GM21529 (cell line): ENCODE results near the gene CCDC40.

Source experiments
- ATAC-seq: cut with Tn5 transposase; IDR thresholded peaks from one replicate; pipeline ENCODE4 v1.9.1; 2021; ENCODE audit not compliant: unreplicated experiment

CCDC40 gene

GRCh38 chr17:80018917-80019651 is 17.4 kb upstream of the CCDC40 start:
- no peak for ATAC-seq

GRCh38 chr17:80021600-80021999 is 14.8 kb upstream of the CCDC40 start:
- ATAC-seq, result no peak

- ATAC-seq, result no peak
Measured at GRCh38 chr17:80023481-80024205, 12.8 kb upstream of the CCDC40 start.

GRCh38 chr17:80024206-80024972 is 12.1 kb upstream of the CCDC40 start:
- no peak for ATAC-seq

GRCh38 chr17:80025140-80025539 is 11.3 kb upstream of the CCDC40 start:
- no peak for ATAC-seq

- no peak for ATAC-seq
Measured at GRCh38 chr17:80025796-80026195, 10.6 kb upstream of the CCDC40 start.

GRCh38 chr17:80026359-80027042 is 9.9 kb upstream of the CCDC40 start:
- no peak for ATAC-seq

GRCh38 chr17:80027043-80027435 is 9.4 kb upstream of the CCDC40 start:
- ATAC-seq, result no peak

GRCh38 chr17:80028030-80028429 is 8.4 kb upstream of the CCDC40 start:
- ATAC-seq, result no peak

- ATAC-seq, result no peak
Measured at GRCh38 chr17:80029258-80029974, 7.0 kb upstream of the CCDC40 start.

- ATAC-seq, result no peak
Measured at GRCh38 chr17:80030730-80031410, 5.6 kb upstream of the CCDC40 start.

GRCh38 chr17:80031691-80032430 is 4.6 kb upstream of the CCDC40 start:
- ATAC-seq, result no peak

GRCh38 chr17:80032614-80033171 is 3.7 kb upstream of the CCDC40 start:
- ATAC-seq, result no peak

GRCh38 chr17:80033840-80034239 is 2.6 kb upstream of the CCDC40 start:
- ATAC-seq, result no peak

GRCh38 chr17:80034791-80035686 is 1.4 kb upstream of the CCDC40 start:
- ATAC-seq, result no peak

GRCh38 chr17:80035687-80035936 is 830 bp upstream of the CCDC40 start, which contains the start of gene TBC1D16:
Gene TBC1D16, minus strand, starts transcription at chr17:80035872. Its CDS starts 22,325 bp downstream, at chr17:80013547.
- ATAC-seq, result no peak

GRCh38 chr17:80036715-80037477 is 454 bp downstream of the CCDC40 start:
- no peak for ATAC-seq
